H54 (cell line): ENCODE measurements around the gene TXLNG.
"Not testable (repeated sequence)": the region's sequence is repeated elsewhere in the genome, so short reads cannot be mapped to it uniquely, and the experiment has no call there.

Experiments
- DNase-seq: peaks from one replicate; pipeline ENCODE4 v3.0.0; 2011; ENCODE audit warnings: low spot score, mixed read lengths; ENCODE audit not compliant: insufficient read length
- FAIRE-seq: peaks from 3 replicates; lab custom pipeline; 2011; peaks lifted over from hg19 to GRCh38; lab: Jason Lieb, UNC
- POLR2A ChIP-seq: IDR thresholded peaks from 2 replicates; pipeline ENCODE4 v1.6.1; 2011; ENCODE audit warnings: low read depth, mild to moderate bottlenecking, low read length

TXLNG gene

GRCh38 chrX:16839852-16840460, 53.7 kb downstream of the TXLNG start:
- FAIRE-seq (no peak), DNase-seq (no peak)
- no peak for TF ChIP-seq POLR2A

- DNase-seq (no peak), FAIRE-seq (no peak)
- no peak for TF ChIP-seq POLR2A
Observed at GRCh38 chrX:16842684-16843083, 56.4 kb downstream of the TXLNG start.

- DNase-seq, result no peak
- TF ChIP-seq POLR2A, result no peak
- FAIRE-seq, result no peak
Observed at GRCh38 chrX:16843208-16843909, 57.1 kb downstream of the TXLNG start.

- TF ChIP-seq POLR2A, result no peak
- FAIRE-seq (no peak), DNase-seq (no peak)
Observed at GRCh38 chrX:16845686-16846085, 59.4 kb downstream of the TXLNG start.

GRCh38 chrX:16848541-16848940, 62.3 kb downstream of the TXLNG start:
- no peak for TF ChIP-seq POLR2A
- DNase-seq, result no peak
- no peak for FAIRE-seq

GRCh38 chrX:16851421-16851820, 65.2 kb downstream of the TXLNG start:
- DNase-seq, result no peak
- TF ChIP-seq POLR2A, result no peak
- FAIRE-seq, result no peak

- TF ChIP-seq POLR2A, result no peak
- DNase-seq (no peak), FAIRE-seq (no peak)
Observed at GRCh38 chrX:16851827-16852226, 65.6 kb downstream of the TXLNG start.

GRCh38 chrX:16852617-16853179, 66.4 kb downstream of the TXLNG start:
- no peak for TF ChIP-seq POLR2A
- FAIRE-seq (no peak), DNase-seq (no peak)

- DNase-seq (no peak), FAIRE-seq (no peak)
- no peak for TF ChIP-seq POLR2A
Observed at GRCh38 chrX:16853537-16853936, 67.3 kb downstream of the TXLNG start.

GRCh38 chrX:16855363-16856075, 69.3 kb downstream of the TXLNG start:
- no peak for DNase-seq
- FAIRE-seq, result no peak
- TF ChIP-seq POLR2A, result no peak

- not testable (repeated sequence) for FAIRE-seq, DNase-seq
Observed at GRCh38 chrX:16856076-16856404, 69.8 kb downstream of the TXLNG start.

GRCh38 chrX:16856744-16857143, 70.5 kb downstream of the TXLNG start:
- FAIRE-seq, result no peak
- TF ChIP-seq POLR2A, result no peak
- DNase-seq, result no peak

- DNase-seq (no peak), FAIRE-seq (no peak)
- TF ChIP-seq POLR2A, result no peak
Observed at GRCh38 chrX:16862829-16863228, 76.6 kb downstream of the TXLNG start.

GRCh38 chrX:16867947-16868346, 81.7 kb downstream of the TXLNG start:
- DNase-seq (no peak), FAIRE-seq (no peak)
- no peak for TF ChIP-seq POLR2A

GRCh38 chrX:16868920-16869319, 82.7 kb downstream of the TXLNG start:
- TF ChIP-seq POLR2A, result no peak
- FAIRE-seq (no peak), DNase-seq (no peak)
